H1 (cell line): ENCODE results near the gene CMYA5. TPM values are rescaled to one million over a fixed set of nuclear protein-coding genes. Genes with fewer than 3 reads are reported as not detected.

Experiments used
- CHD7 ChIP-seq: fragments of 300-600 bp; sonication (generic); IDR thresholded peaks from 2 replicates; pipeline ENCODE4 v1.7.1; 2012; ENCODE audit warnings: low read length, moderate library complexity, mild to moderate bottlenecking, inconsistent platforms; ENCODE audit not compliant: insufficient replicate concordance
- polyA plus RNA-seq, 7 experiments: library from polyadenylated mRNA; depleted of rRNA in 3 of 7; stranded (reverse) in 5 of 7; unstranded in 2 of 7; fragments of >200 nt in 5 of 7; fragments of 200-250 nt in 2 of 7; gene quantifications; 1 replicate in 5 of 7; 2 replicates in 1 of 7; 4 replicates in 1 of 7; pipeline versions ENCODE4 v1.2.1 to v1.2.3, GENCODE V29; 2011 to 2013; ENCODE audit warnings: missing spikeins in 2 of 7, mixed read lengths in 2 of 7
- total RNA-seq: library from RNA; stranded (reverse); fragmentation: NEBNext Ultra II Directional; extraction: Animal tissue kit (Norgen Biotek cat#: 25700); gene quantifications from 2 replicates; pipeline ENCODE4 v1.2.1, GENCODE V29; 2021

Gene CMYA5
- total and polyA plus RNA-seq, 2 of the 8 experiments (the other 6 are each of a cell fraction or from before 2014, with no cell fraction given) = 0.88 to 0.95 TPM

- no peak for TF ChIP-seq CHD7
Measured at GRCh38 chr5:79672392-79672791, 17.2 kb upstream of the CMYA5 start (continued).
